Ectodermal cell (in vitro differentiated cells): ENCODE results near the gene PLXNB1.
A peak's percentile ranks its signal among the peaks of the same experiment; 100 is the strongest.
"Not testable (repeated sequence)": the region's sequence is repeated elsewhere in the genome, so short reads cannot be mapped to it uniquely, and the experiment has no call there.

Experiments used
- H3K27ac ChIP-seq: 2 replicates; pipeline ENCODE4 v1.7.0; 2013; ENCODE audit warnings: mild to moderate bottlenecking, low read depth, low read length; ENCODE audit not compliant: insufficient read depth, poor library complexity, severe bottlenecking
- H3K27me3 ChIP-seq: 2 replicates; pipeline ENCODE4 v1.7.0; 2013; ENCODE audit warnings: mild to moderate bottlenecking, low read length; ENCODE audit not compliant: insufficient read depth, control insufficient read depth, poor library complexity, severe bottlenecking
- H3K36me3 ChIP-seq: one replicate; pipeline ENCODE4 v1.7.0; 2013; ENCODE audit warnings: low read length; ENCODE audit not compliant: control insufficient read depth, insufficient read depth
- H3K4me1 ChIP-seq: one replicate; pipeline ENCODE4 v1.7.0; 2013; ENCODE audit warnings: low read length; ENCODE audit not compliant: control insufficient read depth, insufficient read depth
- H3K4me3 ChIP-seq: 2 replicates; pipeline ENCODE4 v1.7.0; 2013; ENCODE audit warnings: low read depth, low read length, control low read depth; ENCODE audit not compliant: insufficient read depth
- H3K9me3 ChIP-seq: 2 replicates; pipeline ENCODE4 v1.7.0; 2013; ENCODE audit warnings: mild to moderate bottlenecking, low read length, moderate library complexity; ENCODE audit not compliant: control insufficient read depth
- WGBS, 2 experiments: methylation state at CpG; one replicate each; pipeline ENCODE4 v1.1.7; 2013; ENCODE audit warnings: missing lambda C conversion rate in 2 of 2; 5-methylcytosine and 5-hydroxymethylcytosine counted together

PLXNB1 gene

GRCh38 chr3:48405343-48405881 is 24.5 kb downstream of the PLXNB1 start:
- Histone ChIP-seq H3K9me3 (no peaks in the 10 kb centered on the region), H3K27me3 (no peaks in the 10 kb centered on the region), H3K36me3 (peaks cover 38% of the 10 kb centered on the region), H3K27ac (no peak overlapping the region), H3K4me1 (no peaks in the 10 kb centered on the region), H3K4me3 (no peak overlapping the region)
- WGBS, 2 experiments: 92 to 95% methylated on average over 13 of the region's 13 CpGs

- WGBS, 2 experiments: 95 to 96% methylated on average over 21 of the region's 21 CpGs
- H3K4me3 ChIP-seq: no peak overlapping the region
- H3K36me3 ChIP-seq: peaks cover 31% of the 10 kb centered on the region
Measured at GRCh38 chr3:48404440-48405342, 25.2 kb downstream of the PLXNB1 start.

GRCh38 chr3:48403533-48404439 is 26.1 kb downstream of the PLXNB1 start:
- WGBS, 2 experiments: 95% methylated on average over 15 of the region's 15 CpGs
- H3K36me3 ChIP-seq: peaks cover 22% of the 10 kb centered on the region

More at GRCh38 chr3:48404440-48405342, 25.2 kb downstream of the PLXNB1 start:
- no peaks in the 10 kb centered on the region for H3K4me1 ChIP-seq
- no peaks in the 10 kb centered on the region for H3K9me3 ChIP-seq
- no peaks in the 10 kb centered on the region for H3K27me3 ChIP-seq
- H3K27ac ChIP-seq: no peak overlapping the region

GRCh38 chr3:48402907-48403306 is 27.0 kb downstream of the PLXNB1 start:
- no peaks in the 10 kb centered on the region for H3K4me1 ChIP-seq
- no peak overlapping the region for H3K4me3 ChIP-seq
- H3K36me3 ChIP-seq: peaks cover 19% of the 10 kb centered on the region
- 98% methylated on average over 3 of the region's 3 CpGs for WGBS, 2 experiments
- no peaks in the 10 kb centered on the region for H3K27me3 ChIP-seq
- no peak overlapping the region for H3K27ac ChIP-seq
- H3K9me3 ChIP-seq: no peaks in the 10 kb centered on the region

More at GRCh38 chr3:48403533-48404439, 26.1 kb downstream of the PLXNB1 start:
- Histone ChIP-seq H3K4me1 (no peaks in the 10 kb centered on the region), H3K27ac (no peak overlapping the region), H3K9me3 (no peaks in the 10 kb centered on the region), H3K4me3 (no peak overlapping the region), H3K27me3 (no peaks in the 10 kb centered on the region)

- WGBS, 2 experiments: 91 to 95% methylated on average over 8 of the region's 8 CpGs
- no peaks in the 10 kb centered on the region for H3K9me3 ChIP-seq
- no peaks in the 10 kb centered on the region for H3K27me3 ChIP-seq
- no peak overlapping the region for H3K27ac ChIP-seq
- H3K36me3 ChIP-seq: peaks cover 16% of the 10 kb centered on the region
- no peak overlapping the region for H3K4me3 ChIP-seq
- H3K4me1 ChIP-seq: no peaks in the 10 kb centered on the region
Measured at GRCh38 chr3:48402281-48402732, 27.6 kb downstream of the PLXNB1 start.

- peaks cover 16% of the 10 kb centered on the region for H3K36me3 ChIP-seq
- H3K4me1 ChIP-seq, H3K4me3 ChIP-seq, H3K27me3 ChIP-seq, H3K27ac ChIP-seq, H3K9me3 ChIP-seq: not testable (repeated sequence)
- WGBS, 2 experiments: 93 to 96% methylated on average over 12 of the region's 12 CpGs
Measured at GRCh38 chr3:48401434-48401901, 28.4 kb downstream of the PLXNB1 start.

GRCh38 chr3:48400824-48401433 is 29.0 kb downstream of the PLXNB1 start:
- H3K4me1 ChIP-seq: no peaks in the 10 kb centered on the region
- H3K27me3 ChIP-seq: no peaks in the 10 kb centered on the region
- H3K9me3 ChIP-seq: no peaks in the 10 kb centered on the region
- no peak overlapping the region for H3K27ac ChIP-seq
- peaks cover 16% of the 10 kb centered on the region for H3K36me3 ChIP-seq
- H3K4me3 ChIP-seq: no peak overlapping the region
- 84 to 86% methylated on average over 6 of the region's 6 CpGs for WGBS, 2 experiments

- no peaks in the 10 kb centered on the region for H3K9me3 ChIP-seq
Measured at GRCh38 chr3:48399387-48400172, 30.3 kb downstream of the PLXNB1 start.

GRCh38 chr3:48398701-48399386 is 31.0 kb downstream of the PLXNB1 start:
- Histone ChIP-seq H3K4me3 (no peak overlapping the region), H3K27ac (no peak overlapping the region)

More at GRCh38 chr3:48399387-48400172, 30.3 kb downstream of the PLXNB1 start:
- Histone ChIP-seq H3K4me1 (no peaks in the 10 kb centered on the region), H3K27me3 (no peaks in the 10 kb centered on the region), H3K27ac (peak overlapping the region; percentile 5), H3K4me3 (no peak overlapping the region), H3K36me3 (peaks cover 5% of the 10 kb centered on the region)
- 87 to 88% methylated on average over 4 of the region's 4 CpGs for WGBS, 2 experiments

More at GRCh38 chr3:48398701-48399386, 31.0 kb downstream of the PLXNB1 start:
- Histone ChIP-seq H3K36me3 (peaks cover 4% of the 10 kb centered on the region), H3K9me3 (no peaks in the 10 kb centered on the region), H3K27me3 (no peaks in the 10 kb centered on the region), H3K4me1 (no peaks in the 10 kb centered on the region)
- 84 to 87% methylated on average over 11 of the region's 11 CpGs for WGBS, 2 experiments
